GM19328 (cell line): ENCODE data around the gene NUDT22.

Experiments
- ATAC-seq: cut with Tn5 transposase; IDR thresholded peaks from one replicate; pipeline ENCODE4 v1.9.1; 2021; ENCODE audit warnings: mild to moderate bottlenecking, moderate library complexity; ENCODE audit not compliant: unreplicated experiment

Gene NUDT22, protein sequence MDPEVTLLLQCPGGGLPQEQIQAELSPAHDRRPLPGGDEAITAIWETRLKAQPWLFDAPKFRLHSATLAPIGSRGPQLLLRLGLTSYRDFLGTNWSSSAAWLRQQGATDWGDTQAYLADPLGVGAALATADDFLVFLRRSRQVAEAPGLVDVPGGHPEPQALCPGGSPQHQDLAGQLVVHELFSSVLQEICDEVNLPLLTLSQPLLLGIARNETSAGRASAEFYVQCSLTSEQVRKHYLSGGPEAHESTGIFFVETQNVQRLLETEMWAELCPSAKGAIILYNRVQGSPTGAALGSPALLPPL

DNA sequence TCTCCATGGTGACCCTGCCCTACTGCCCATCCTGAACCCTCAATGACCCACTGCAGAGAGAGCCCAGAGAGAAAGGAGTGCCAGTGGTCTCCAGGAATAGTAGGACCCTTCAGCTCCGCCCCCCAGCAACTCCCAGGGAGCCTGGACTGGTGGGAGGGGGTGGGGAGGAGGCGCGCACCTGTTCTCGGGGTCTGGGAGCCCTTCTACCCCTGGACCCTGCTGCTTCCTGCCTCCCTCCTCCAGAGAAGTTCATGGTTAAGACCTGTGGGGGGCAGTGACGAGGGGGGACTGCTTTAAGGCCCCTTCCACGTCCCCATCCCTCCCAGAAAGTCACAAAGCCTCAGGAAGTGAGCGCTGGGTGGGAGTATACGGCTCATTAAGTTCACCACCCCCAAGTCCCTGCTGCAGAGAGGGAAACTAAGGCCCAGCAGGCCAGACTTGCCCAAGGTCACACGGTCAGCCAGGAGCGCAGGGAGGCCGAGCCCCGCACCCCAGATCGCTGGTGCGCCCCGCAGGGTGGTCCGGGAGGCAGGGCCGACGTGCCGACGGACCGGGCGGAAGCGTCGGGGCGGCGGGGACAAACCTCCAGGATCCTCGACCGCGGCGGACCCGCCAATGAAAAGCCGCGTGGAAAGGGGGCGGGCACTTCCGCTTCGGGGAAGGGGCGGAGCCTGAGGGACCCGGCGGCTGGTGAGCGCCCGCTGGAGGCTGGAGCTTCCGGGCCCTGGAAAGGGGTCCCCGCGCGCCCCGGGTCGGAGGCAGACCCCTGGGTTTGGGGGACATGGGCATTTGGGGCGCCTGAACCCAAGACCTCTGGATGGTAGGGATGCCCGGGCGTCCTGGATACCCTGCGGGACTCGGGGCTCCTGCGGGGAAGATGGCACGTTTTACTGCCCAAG lies at the start of gene NUDT22, which contains the start of gene TRPT1:
NUDT22 (plus strand) TSS at position 667 of the 899 bp plus-strand sequence. CDS start 379 bp downstream, outside the sequence.
TRPT1 (minus strand) TSS at position 579 of the 899 bp plus-strand sequence; CDS start at position 253, 326 bp downstream.
- peak; percentile 39 for ATAC-seq

DNA sequence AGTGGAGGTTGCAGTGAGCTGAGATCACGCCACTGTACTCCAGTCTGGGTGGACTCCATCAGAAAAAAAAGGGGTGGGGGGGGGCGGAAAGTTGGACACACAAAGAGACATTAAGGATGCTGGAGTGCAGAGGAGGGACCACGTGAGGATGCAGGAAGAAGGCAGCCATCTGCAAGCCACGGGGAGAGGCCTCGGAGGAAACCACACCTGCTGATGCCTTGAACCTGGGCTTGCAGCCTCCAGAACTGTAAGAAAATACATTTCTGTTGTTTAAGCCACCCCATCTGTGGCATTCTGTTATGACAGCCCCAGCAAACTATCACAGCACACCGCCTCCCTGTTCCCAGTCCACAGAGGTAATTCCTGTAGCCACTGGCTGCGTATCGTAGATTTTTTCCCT lies 49.3 kb upstream of the NUDT22 start:
- no peak for ATAC-seq

DNA sequence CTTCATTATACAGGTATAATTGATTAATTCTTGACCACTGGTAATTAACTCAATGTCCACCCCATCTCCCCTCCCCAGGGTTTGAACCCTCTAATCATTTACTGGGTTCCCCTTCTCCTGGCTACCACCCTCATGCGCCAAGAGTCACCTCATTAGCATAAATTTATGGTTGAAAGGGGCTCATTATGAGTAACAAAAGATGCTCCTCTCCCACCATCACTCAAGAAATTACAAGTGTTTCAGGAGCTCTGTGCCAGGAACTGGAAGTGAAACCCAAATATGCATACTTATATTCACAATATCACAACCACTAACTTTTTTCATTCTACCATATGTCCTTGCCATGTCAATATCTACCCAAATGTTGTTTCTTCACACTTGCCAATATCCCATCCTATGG lies 47.9 kb upstream of the NUDT22 start:
- ATAC-seq = no peak

DNA sequence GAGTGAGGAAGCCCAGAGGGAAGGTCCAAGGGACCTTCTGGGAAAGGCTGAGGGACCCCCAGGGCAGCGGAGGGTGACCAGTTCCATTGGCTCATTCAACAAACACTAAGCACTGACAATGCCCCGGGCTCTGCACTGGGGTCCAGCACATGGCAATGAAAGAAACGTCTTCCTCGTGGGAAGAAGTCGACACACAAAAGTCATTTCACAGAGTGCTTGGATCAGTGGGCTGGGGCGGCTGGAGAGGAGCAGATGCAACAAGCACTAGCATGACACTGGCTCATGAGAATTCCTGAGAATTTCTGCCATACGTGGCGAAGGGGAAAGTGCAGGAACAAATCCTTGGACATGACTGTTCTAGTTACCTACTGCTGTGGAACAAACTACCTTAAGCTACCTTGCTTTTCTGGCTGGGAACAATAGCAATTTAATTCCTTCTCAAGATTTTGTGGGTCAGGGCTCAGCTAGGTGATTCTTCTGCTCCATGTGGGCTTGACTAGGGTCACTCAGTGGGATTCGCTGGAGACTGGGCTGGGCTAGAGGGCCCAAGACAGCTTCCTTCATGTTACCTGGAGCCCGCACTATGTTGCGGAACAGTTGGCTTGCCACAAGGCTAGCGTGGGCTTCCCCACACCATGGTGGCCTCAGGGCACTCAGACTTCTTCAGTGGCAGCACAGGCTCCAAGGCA lies 47.0 kb upstream of the NUDT22 start:
- no peak for ATAC-seq

DNA sequence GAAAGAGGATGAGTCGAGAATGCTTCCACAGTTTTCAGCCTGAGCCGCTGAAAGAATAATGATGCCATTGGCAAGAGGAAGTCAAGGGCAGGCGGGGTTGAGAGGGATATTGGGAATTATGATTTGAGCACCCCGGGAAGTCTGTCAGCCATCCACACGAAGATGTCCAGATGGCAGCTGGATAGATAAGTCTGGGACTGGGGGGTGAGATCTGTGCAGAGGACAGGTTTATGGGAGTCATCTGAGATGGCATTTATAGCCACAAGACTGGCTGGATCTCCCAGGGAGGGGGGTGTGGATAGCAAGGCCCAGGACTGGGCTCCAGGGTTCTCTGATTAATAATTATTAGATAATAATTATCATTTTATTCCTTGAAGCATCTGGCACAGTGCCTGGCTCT lies 45.2 kb upstream of the NUDT22 start:
- ATAC-seq = no peak

DNA sequence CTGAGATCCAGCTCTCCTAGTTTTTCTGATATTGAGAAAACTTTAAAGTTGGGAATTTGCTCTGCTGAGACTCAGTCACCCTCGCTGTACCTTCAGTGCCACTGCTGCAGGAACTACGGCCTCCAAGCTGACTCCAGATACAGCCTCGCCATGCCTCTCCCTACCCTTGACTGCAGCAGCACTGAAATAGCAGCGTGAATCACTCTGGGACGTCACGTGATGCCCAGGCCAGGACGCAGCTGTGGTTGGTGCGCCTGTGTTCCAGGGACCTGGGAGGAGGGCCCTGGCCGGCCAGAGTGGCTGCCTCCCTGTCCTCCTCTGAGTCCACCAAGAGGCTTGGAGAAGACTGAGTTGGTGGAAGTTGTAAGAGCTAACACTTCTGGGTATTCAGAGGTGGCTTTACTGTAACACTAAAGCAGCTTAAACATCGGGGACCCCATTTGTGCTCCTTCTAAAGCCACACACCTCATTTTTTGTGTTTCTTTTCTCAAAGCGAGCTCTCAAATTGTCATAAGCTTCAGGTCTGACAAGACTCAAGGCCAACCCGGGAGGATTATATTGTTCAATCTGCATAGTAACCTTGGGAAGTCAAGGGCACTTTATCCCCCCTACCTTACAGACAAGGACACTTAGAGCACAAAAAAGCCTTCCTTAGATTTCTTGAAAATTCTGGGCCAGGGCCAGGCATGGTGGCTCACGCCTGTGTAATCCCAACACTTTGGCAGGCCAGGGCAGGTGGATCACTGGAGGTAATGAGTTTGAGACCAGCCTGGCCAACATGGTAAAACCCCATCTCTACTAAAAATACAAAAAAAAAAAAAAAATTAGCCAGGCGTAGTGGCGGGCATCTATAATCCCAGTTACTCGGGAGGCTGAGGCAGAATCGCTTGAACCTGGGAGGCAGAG lies 44.3 kb upstream of the NUDT22 start:
- no peak for ATAC-seq

DNA sequence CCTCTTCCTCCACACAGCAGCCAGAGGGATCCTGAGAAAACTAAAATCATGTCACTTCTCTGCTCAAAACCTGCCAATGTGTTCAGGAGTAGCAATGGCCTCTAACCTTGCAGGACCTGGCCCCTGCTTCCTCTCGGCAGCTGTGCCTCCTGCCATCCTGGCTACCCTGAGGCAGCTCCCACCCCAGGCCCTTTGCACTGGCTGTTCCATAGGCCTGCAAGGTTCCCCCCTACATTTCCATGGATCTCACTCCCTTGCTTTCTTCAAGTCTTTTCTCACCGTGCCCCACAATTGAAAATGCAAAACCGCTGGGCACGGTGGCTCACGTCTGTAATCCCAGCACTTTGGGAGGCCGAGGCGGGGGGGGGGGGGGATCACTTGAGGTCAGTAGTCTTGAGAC lies 42.2 kb upstream of the NUDT22 start:
- no peak for ATAC-seq

DNA sequence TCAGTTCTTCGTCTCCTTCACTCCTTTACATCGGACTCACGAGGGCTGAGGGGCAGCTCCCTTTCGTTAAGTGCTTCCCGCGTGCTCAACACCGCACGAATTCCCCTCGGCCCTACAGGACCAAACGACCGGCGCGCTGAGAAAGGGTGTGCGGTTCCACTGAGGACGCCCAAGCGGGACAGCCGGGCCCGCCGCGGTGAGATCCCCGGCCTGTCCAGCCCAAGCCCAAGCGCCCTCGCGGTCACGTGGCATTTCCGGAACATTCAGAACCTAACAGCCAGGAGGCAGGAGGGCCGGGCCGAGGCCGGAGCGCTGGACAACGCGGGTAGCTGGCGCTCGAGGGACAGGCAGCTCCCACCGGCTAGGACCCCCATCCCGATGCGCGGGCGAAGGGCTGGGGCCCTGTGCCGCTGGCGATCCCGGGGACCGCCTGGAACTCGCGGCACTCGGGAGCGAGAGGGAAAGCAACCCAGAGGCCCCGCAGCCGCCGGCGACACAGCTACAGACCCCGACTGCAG lies 40.8 kb upstream of the NUDT22 start:
- peak; percentile 15 for ATAC-seq

DNA sequence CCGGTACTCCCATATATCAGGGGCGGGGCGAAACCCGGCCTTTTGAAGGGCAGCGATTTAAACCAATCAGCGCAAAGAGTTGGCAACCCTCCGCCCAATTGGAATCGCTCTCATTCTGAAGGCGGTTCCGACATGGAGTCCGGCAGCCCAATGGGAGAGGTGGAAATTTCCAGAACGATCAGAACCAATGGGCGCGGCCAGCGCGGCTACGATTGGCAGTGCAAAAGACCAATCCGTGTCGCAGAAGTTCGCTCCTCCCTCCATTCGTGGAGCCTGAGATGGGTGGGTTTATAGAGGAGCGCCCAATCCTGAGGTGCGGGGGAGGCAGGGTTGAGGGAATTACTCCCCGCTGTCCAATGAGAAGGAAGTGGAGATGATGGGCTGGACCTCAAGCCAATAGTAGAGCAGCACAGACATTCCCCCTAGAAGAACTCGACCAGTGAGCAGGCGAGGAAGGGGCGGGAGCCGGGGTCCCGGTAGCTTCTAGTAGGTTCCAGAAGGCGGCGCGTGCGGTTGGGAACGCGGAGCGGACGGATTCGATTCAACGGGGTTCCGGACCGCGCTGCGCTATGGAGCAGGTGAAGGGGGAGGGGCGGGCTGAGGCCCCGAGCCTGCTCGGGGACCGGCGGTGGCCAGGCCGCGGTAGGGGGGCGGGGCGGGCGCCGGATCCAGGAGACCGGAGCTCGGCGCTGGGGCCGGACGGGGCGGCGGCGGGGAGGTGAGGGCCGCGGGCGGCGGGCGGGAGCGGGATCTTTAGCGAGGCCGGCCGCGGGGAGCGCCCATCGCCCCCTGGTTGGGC lies 40.2 kb upstream of the NUDT22 start, which contains the start of gene STIP1:
STIP1 (plus strand) TSS at position 479 of the 799 bp plus-strand sequence; CDS start at position 570, 91 bp downstream.
- peak; percentile 81 for ATAC-seq

DNA sequence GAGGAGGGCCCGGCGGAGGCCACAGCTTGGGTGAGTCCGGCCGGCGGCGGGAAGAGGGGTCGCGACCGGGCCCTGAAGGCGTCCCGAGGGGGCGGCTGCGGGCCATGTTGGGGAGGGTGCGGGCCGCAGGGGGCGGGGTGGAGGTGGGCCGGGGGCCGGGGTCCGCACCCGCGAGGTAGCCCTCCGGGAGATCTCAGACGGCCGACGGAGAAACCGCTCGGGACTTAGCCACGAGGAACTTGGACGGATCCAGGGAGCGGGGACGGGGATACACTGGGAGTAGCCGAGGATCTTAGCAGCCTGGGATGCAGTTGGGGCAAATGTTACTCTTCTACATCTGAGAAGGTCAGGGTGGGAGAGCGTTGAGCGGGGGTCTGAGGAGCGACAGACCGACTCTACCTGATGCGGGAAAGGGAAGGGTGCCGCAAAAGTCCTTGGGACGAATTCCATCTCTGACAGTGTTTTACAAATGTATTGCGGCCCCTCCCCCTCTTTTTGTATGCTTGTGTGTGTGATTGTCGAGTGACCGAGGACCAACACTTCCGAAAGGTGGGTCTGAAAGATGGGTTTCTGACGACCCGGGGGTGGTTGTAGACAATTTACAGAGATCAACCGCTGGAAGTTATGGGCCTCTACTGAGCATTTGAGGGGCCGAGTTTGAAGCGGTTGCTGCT lies 39.4 kb upstream of the NUDT22 start:
- ATAC-seq = no peak

DNA sequence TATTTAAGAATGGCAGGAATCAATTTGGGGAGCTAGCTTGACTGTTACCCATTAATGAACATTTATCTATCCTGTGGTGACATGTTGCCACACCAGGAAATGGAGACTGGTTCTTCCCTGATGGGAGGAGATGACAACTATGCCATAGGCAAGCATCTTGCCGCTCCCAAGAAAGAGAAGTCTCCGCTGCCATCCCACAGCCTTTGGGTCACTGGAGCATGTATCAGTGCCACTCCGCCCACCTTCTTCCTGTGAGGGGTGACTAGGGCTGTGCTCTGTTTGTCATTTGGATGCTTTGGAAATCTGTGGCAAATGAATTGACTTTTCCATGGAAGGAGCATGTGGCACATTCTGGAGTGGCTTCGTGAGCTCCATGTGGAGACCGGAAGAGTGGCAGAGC lies 33.6 kb upstream of the NUDT22 start:
- ATAC-seq = no peak

DNA sequence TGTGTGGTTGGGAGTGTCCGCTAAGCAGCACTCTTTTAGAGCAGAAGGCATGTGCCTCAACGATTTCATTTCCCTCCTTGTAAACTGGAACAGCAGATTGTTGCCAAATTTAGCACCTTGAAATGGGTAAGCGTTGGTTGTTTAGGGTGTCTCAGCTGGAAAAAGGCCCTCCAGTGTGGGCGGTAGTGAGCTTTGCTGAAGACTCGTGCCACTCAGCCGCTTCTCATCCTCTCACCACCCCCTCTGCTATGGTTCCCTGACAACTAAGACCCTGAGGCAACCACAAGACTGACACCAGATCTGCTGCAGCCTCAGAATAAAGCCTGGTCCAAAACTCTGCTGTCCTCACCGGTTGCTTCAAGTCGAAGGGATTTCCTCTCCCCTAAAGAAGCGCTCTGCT lies 29.4 kb upstream of the NUDT22 start:
- no peak for ATAC-seq

DNA sequence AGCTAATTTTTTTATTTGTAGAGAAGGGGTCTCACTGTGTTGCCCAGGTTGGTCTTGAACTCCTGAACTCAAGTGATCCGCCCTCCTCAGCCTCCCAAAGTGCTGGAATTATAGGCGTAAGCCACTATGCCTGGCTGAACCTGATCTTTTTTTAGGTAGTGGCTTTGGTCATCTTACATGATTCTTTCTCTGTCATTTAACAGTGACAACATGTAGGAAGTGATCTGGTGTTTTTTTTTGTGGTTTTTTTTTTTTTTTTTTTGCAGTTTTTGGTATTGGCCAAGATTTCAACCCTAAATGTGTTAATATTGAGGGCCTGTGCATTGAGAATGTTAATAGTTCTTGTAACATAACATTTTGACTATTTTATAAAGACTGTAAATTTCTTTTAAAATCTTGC lies 27.6 kb upstream of the NUDT22 start:
- no peak for ATAC-seq

DNA sequence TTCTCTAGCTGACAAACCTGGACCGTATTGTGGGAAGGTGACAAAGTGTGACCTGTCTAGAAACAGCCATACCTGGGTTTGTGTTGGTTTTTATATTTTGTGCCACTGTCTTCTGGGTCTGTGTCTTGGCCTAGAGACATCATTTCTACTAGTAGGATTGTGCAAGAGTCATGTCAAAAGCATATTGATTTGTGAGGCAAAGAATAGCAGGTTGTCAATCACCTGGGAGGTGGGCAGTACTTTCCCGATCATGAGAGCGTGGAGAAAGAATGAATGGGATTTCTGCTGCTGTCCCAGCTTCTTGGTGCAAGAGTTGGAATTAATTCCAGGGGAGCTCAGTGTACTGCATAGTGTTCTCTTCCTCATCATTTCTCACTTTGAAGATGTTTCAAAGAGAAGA lies 24.5 kb upstream of the NUDT22 start:
- no peak for ATAC-seq

DNA sequence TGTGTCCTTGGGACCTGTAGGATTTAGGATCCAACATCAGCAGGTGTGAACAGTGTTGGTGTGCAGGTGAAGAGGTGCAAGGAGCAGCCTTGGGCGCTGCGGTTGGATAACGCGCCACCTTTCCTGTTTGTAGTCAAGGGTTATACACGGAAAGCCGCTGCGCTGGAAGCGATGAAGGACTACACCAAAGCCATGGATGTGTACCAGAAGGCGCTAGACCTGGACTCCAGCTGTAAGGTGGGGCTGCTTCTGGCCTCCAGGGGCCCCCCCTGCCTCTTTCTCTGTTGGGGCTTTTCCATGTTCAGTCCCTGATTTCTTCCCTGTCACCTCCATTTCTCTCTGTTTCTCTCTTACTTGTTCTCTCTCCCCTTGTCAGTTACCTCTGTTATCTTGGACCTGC lies 23.1 kb upstream of the NUDT22 start:
- no peak for ATAC-seq

DNA sequence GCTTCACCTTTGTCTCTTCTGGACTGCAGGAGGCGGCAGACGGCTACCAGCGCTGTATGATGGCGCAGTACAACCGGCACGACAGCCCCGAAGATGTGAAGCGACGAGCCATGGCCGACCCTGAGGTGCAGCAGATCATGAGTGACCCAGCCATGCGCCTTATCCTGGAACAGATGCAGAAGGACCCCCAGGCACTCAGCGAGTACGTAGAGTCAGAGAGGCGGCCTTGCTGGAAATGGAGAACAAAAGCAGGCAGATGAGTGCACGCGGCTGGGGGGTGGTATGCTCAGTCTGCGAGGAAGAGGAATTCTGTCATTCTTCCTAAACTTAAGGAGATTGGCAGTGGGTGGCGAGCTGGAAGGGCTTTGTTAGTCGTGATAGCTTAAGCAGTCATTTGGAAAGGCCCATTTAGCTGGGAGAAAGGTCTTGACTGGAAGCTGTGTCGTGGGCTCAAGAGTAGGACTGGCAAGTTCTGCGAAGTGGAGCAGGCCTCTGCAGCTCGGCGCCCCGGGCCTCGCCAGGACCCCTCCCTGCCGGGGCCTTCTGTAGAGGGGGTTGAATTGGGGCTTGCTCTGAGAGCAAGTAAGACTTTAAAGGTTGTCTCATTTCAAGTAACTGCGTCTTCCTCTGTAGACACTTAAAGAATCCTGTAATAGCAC lies 22.5 kb upstream of the NUDT22 start:
- ATAC-seq = no peak

DNA sequence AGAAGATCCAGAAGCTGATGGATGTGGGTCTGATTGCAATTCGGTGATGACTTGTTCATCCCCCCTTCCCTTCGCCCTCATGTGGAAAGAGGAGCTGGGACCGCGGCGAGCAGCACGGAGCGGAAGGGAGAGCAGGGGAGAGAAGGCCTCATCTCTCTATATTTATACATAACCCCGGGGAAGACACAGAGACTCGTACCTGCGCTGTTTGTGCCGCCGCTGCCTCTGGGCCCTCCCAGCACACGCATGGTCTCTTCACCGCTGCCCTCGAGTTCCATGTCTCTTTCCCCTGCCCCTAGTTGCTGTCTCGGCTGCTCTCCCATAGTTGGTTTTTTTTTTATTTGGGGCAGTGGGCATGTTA lies 22.0 kb upstream of the NUDT22 start:
- ATAC-seq = no peak

DNA sequence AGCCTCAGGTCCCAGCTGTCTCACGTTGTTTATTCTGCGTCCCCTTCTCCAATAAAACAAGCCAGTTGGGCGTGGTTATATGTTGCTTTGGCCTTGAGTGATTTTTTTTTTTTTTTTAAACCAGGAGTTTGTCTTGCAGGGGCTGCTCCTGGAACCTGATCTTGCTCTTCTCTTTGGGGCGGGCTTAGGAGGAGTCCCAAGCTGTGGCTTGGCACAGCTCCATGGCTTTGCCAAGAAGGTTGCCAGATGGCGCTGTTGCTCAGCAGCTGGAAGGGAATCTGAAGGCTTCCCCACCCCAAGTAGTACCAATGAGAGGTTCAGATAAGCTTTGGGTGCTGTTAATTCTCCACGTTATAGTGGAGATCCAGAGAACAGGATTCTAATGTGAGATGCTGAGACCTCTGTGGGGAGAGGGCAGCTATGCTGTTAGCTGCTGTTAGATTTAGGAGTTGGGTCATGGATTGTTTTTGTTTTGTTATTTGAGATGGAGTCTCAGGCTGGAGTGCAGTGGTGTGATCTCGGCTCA lies 21.5 kb upstream of the NUDT22 start:
- ATAC-seq = no peak
